ENCODE results near the gene NBEAL1.
"Not testable (repeated sequence)": the region's sequence is repeated elsewhere in the genome, so short reads cannot be mapped to it uniquely, and the experiment has no call there.

NBEAL1 gene

DNA sequence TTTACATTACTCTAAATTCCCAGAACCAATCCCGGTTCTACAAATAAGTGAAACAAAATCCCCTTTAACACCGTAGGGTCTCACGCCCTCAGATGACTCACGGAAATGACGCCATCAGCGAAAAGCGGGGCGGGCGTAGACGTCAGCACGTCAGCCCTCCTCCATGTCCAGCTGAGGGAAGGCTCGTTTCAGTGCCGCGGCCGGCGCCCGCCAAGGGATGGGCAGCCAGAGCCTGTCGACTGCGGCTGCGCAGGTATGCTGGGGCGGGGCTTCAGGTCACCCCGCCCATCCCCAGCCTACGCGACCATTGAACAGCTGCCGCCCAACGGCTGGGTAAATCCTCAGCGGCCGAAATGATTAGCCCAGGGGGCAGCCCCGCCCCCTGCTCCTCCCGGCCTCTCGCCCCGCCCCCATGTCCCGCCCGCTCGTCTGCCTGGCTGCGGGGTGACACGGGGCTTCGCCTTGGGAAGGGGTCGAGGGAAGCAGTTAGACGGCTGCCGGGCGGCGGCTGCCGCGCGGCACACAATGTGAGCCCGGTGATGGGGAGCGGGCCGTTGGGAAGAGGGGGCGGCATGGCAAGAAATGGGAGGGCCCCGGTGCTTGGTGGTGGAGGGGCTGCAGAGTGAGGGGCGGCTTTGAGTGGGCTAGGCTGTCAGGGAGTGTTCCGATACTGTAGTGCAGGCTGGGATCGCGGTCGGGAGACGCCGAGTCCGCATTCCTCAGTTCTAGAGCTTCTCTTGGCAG, at the start of gene NBEAL1:
NBEAL1 (plus strand) TSS at position 420 of the 744 bp plus-strand sequence. CDS start 1,510 bp downstream, outside the sequence.
- peak; percentile 98 for DNase-seq

DNA sequence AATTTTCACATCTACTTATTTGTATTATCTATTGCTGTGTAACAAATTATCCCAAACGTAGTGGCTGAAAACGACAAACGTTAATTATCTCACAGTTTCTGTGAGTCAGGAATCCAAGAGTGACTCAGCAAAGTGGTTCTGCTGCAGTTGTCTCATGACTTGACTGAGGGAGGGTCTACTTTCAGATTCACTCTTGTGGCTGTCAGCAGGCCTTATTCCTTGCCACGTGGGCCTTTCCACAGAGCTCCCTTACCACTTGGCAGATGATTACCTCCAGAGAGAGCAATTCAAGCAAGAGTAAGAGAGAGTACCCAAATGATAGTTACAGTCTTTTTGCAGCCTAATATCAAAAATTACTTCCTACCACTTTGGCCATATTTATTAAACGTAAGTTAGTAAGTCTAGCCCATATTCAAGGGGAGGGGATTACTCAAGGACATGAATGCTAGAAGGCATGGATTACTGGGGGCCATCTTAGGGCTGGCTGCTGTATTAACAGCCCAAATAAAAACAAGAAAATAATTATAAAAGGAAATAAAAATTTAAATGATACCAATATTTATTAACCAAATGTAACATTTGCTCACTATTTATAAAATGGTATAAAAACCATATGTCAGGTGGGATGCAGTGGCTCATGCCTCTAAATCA, 48.7 kb upstream of the NBEAL1 start:
- no peak for DNase-seq

DNA sequence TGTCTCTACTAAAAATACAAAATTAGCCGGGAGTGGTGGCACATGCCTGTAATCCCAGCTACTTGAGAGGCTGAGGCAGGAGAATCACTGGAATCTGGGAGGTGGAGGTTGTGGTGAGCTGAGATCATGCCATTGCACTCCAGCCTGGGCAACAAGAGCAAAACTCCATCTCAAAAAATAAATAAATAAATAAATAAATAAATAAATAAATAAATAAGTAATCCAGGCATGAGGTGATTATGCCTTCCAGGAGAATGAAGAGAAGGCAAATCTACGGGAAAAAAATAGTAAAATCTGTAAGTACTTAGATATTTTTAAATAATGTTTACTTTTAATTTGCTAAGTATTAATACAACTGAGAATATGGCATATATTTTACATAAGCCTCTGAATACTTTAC, 45.3 kb upstream of the NBEAL1 start:
- DNase-seq, result not testable (repeated sequence)

DNA sequence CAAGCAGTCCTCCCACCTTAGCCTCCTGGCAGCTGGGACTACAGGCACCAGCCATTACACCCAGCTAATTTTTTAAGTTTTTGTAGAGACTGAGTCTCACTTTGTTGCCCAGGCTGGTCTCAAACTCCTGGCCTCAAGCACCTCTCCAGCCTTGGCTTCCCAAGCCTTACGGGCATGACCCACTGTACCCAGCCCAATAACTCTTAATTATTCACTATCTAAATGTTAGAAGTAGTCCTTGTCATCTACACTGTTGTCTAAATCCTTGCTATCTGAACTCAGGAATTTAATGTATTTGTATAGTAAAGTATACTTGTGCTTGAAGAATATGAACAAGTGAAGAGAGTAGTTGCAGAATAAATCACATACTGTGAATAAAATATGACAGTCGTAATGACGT, 37.9 kb upstream of the NBEAL1 start:
- no peak for DNase-seq

DNA sequence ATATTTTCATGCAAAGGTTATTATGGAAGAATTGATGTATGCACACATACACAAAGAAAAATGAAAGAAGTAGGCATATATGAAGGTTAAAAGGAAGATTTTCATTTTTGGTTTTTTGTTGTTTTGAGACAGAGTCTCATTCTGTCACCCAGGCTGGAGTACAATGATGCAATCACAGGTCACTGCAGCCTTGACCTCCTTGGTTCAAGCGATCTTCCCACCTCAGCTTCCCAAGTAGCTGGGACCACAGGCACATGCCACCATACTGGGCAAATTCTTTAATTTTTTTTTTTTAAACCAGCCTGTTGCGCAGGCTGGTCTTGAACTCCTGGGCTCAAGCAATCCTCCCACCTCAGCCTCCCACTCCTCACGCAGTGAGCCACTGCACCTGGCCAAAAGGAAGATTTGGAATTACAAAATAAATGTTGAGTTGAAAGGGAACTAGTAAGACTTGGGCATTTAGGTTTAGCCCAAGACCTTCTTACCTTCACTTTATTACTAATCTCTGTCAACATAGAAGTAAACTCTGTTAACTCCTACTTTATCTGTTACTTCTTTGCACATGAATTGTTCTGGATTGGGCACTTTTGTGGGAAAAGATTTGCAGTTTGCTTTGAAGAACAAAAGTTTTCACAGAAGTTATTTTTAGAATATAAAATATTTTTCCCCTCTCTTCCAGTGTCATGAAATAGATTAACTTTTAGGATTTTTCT, 31.7 kb upstream of the NBEAL1 start:
- DNase-seq, result no peak

DNA sequence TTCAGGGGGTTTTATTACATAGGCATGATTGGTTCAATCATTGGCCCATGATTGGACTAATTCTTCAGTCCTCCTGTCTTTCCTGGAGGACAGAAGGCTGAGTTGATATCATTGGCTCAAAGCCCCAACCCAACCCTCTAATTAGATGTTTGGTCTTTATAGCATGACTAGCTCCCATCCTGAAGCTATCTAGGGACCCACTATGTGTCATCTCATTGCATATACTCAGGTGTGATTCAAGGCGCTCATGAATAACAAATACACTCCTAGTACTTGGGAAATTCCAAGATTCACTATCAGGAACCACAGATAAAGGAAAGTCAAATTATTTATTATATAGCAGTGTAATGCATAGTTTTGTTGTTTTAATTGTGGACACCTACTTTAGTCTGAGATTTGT, 24.9 kb upstream of the NBEAL1 start:
- DNase-seq, result no peak

DNA sequence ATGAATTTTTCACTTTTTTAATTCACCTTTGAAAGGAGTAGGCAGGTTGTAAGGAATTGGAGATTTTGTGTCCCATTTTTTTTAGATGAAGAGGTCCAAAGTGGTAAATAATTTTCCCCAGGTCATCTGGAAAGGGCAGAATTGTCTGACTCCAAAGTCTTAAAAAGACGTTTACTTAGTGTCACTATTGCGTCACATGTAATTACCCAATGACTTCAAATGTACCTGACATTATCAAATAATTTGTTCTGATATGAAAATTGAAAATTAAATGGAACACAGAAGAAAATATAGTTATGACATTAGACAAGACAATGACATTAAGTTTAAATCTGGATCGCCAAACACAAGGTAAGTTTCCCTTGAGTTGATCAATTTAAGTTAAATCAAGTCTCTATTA, 24.2 kb upstream of the NBEAL1 start:
- no peak for DNase-seq

DNA sequence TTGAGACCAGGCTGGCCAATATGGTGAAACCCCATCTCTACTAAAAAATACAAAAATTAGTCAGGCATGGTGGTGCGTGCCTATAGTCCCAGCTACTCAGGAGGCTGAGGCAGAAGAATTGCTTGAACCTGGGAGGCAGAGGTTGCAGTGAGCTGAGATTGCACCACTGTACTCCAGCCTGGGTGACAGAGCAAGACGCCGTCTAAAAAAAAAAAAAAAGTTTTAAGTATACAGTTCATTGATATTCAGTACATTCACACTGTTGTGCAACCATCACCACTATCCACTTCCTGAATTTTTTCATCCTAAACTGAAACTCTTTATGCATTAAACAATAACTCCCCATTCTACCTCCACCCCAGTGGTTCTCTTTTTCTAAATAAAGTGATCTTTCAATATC, 17.6 kb upstream of the NBEAL1 start:
- DNase-seq, result not testable (repeated sequence)

DNA sequence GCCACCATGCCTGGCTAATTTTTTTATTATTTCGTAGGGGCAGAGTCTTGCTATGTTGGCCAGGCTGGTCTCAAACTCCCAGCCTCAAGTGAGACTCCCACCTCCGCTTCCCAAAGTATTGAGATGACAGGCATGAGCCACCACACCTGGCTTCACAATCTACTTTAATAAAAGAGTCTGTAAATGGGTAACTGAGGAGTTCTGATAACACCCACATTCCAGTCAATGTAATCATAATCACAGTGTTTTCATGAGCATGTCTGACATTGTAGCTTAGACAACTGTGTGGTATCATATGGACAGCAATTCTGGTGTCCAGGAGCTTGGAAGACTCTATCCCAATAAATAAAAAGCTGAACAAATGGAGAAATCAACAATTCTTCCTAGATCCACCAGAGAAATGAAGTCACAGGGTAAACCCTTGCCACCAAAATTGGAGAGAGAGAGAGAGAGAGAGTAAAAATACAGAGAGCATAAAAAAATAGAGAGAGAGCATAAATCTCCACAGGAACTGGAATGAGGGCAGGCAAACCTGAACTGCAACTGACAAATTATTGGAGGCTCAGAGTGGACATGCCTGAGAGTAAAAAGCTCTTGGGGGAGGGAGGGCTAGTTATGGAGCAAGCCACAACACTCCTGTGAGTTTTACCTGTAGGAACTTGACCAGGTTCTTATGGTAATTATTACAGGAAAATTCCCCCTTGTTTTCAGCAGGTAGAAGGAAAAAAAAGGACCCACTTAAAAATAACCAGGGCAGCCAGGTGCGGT, 12.4 kb upstream of the NBEAL1 start:
- no peak for DNase-seq

DNA sequence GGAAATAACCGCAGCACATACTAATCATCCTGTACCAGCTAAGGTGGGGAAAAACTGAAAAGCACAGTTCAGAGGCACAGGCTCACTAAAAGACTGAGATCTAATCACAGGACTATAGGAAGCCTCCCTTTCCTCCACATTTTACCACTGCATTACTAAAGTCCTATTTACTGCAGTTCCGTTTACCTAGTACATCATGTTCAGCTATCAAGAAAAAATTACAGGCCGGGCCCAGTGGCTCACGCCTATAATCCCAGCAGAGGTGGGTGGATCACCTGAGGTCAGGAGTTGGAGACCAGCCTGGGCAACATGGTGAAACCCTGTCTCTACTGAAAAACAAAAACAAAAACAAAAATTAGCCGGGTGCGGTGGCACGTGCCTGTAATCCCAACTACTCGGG, 11.0 kb upstream of the NBEAL1 start:
- no peak for DNase-seq

DNA sequence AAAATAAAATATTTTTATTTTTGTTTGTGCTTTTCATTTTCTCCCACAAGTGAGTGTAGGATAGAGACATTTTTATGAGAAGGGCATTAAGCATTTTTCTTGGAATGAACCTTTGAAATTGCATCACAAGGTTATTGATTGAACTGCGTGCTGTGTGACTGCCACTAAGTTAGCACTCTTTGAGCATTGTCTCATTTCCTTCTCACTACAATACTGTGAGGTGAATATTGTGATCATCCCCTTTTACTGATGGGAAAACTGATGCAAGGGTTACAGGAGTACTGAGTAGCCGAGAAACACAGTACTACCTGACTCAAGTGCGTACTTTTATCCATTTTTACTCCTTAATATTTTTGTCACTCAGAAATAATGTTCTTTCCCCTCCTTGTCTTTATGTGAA, 2.0 kb downstream of the NBEAL1 start:
- no peak for DNase-seq

DNA sequence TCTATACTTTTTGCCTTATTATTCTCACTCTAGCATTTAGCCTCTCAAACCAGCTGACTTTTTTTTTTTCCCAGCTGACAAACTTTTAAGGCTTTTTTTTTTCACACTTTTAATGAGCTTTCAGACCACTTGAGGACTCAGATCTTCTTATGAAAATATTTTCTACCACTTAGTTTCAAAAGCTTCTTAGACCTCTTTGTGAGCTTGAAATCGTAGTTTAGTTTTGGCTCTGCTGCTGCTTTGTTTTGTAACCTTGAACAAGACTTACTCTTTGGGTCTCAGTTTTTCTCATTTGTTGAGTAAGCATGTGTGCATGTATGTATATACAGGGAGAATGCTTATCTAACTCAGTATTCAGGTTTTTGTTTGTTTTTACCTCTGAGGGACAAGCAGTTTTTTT, 3.5 kb downstream of the NBEAL1 start:
- no peak for DNase-seq

DNA sequence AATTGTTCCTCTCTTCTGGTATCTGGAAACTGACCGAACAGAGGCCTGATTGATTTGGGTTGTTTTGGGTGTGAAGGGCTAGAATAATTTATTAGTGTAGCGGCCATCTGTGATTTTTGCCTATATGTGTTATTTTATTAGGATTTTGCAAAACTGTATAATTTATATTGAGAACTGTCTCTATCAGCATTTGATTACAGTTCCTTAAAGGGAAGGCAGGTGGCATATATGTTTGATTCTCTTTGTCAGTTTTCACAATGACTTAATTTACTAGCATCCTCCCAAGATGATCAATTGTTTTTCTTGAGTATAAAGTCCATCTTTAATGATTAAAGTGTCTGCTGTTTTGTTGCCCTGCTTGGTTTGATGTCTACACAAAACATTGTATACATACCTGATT, 4.5 kb downstream of the NBEAL1 start:
- DNase-seq, result no peak

DNA sequence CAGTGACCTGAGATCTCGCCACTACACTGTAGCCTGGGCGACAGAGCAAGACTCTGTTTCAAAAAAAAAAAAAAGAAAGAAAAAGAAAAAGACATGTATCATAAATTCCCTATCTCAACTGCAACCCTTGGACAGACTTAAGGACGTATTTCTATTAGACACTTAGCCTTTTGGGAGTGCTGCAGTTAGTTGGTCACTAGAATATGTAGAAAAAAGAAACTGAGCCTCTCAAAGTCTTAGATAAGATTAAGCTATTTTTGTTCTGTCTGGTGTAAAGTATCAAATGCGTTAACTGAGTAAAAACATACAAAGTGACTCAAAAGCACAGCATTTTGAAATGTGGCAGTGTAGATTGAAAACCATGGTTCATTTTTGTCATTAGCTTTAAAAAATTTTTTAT, 7.3 kb downstream of the NBEAL1 start:
- DNase-seq, result no peak

DNA sequence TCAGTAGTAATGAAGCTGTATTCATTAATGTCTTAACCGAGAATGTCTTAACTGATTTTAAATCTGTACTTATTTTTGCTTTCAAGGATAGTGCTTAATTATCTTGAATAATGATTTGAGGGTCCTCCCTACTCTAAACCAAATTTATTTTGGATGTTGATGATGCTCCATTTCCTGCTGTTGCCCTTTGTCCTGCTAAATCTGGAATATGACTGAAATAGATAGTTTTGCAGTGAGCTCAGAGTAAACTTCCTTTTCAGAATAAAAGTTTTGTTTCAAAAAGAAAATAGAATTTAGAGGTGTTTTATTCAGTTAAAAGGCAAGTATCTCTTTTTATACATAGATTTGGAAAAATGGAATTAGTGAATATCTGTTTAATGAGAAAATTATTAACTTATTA, 8.1 kb downstream of the NBEAL1 start:
- no peak for DNase-seq

DNA sequence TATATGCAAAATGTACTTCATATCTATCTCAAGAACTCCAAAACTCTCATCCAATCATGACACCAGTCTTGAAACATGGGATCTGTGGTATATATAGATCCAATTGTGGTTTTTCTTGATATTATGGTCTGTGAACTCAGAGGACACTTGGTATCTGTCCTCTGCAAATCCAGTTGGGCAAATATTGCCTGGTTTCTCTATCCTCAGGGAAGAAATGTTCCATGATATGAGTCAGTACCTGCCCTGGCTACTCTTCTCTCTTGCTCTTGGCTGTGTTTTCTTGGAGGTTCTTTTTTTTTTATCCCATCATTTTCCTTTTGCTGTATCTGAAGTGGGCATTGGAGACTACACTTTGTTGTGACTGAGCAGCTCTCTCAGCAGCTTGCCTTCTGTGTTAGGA, 10.9 kb downstream of the NBEAL1 start:
- DNase-seq, result no peak

DNA sequence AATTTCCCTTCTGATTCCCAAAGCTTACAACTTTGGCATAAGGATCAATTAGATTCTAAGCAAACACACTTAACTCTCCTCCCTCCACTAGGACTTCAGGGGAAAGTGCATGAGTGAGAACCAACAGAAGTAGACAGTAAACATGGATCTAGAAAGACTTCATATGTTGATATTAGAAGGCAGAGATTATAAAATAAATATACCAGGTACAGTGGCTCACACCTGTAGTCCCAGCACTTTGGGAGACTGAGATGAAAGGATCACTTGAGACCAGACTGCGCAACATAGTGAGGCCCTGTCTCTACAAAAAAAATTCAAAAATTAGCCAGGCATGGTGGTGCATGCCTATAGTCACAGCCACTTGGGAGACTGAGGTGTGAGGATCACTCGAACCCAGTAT, 15.9 kb downstream of the NBEAL1 start:
- DNase-seq, result no peak

DNA sequence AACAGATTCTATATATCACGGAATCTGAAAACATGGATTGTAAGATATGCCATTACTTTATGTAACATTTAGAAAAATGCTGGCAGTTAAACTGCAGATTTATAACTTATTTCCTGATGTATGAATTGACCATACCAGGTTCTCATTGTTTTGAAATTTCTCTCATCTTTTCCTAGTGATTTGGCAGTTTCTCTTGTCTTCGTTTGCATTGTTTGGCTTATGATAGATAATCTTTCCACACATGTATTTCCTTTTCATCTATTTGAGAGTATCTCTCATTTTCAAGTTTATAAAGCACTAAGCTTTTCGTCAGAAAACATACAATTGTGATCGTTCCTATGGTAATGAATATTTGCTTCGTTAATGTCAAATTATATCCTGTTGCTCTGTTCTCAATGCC, 16.3 kb downstream of the NBEAL1 start:
- DNase-seq, result no peak

DNA sequence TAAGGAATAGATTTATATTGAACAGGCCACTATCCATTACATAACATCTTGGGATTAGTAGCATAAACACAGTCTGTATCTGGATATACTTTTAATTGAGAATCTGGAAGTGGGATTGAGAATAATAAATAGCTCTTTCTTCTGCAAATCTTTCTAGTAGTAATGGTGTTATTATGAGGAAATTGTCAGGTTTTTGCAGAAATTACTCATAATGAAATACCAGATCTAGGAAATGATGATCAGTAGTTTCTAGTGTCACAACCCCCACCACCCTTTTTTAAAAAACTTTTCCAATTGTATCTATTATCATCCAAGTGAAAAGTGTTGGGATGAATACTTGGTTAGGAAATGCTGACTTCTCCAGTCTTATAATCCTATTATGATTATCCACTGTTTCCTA, 18.7 kb downstream of the NBEAL1 start:
- DNase-seq, result no peak

DNA sequence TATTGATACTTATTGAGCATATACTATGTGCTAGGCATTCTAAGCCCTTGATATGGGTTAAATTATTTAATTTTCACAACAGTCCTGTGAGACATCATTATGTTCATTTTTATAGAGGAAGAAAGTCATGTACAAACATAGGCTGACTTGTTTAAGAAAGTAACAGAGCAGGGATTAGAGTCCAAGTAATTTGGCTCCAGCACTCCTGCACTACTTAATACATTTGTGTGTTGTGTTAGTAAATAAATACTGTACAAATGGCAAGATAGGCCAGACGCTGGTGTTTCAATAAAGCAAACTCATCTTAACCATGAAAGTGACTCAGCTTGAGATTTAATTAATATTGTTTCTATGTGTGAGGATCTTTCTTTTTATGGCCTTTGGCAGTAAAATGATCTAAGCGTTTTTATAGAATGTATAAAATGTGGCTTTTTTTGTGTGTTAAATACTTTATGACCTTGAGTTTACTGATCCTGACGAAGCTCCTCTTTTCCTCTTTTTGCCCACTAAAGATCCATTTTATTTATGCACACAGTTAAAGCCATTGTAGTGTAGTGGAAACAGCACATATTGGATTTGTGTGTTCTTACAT, 21.3 kb downstream of the NBEAL1 start:
- no peak for DNase-seq

DNA sequence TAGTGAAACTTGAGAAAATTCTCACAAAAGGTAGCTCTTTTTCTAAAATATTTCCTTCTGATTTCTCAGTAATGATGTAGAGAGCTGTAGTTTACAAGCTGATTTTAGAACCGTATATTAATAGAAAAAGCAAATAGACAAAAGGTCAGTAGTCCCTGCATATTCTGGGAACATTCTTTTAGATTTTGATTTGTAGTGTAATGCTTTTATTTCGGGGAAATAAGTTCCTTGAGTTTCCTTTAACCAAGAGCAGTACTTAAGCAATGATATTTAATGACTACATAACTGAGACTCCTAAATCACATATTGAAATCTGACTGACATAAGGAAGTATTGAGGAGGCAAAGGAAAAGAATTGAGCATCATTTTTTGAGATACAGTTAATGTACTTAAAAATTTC, 22.4 kb downstream of the NBEAL1 start:
- DNase-seq, result no peak

DNA sequence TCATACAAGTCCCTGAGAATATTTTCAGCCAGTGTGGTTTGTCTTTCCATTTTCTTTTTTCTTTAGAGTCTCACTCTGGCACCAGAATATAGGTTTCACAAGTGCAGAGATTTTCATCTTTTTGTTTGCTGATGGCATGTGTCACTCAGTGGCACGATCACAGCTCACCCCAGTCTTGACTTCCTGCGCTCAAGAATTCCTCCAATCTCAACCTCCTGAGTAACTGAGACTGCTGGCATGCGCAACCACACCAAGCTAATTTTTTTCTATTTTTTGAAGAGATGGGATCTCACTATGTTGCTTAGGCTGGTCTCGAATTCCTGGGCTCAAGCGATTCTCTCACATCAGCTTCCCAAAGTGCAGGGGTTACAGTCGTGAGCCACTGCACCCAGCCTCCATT, 23.9 kb downstream of the NBEAL1 start:
- DNase-seq, result no peak

DNA sequence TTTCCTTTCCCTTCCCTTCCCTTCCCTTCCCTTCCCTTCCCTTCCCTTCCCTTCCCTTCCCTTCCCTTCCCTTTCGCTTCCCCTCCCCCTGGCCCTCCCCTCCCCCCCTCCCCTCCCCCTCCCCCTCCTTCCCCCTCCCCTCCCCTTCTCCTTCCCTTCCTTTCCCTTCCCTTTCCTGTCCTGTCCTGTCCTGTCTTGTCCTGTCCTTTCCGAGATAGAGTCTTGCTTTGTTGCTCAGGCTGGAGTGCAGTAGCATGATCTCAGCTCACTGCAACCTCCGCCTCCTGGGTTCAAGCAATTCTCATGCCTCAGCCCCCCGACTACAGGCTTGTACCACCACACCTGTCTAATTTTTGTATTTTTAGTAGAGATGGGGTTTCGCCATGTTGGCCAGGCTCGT, 24.5 kb downstream of the NBEAL1 start:
- DNase-seq, result not testable (repeated sequence)

All from NCI-H748 treated with DMSO at 0.1 percent for 48 hours (cell line).